Measurements from ENCODE around the gene CSDE1. TPM values are rescaled to one million over a fixed set of nuclear protein-coding genes. Genes with fewer than 3 reads are reported as not detected.

Gene CSDE1
- total and polyA plus RNA-seq, 2 donors (not counting 3 experiments of a cell fraction or from before 2014, with no cell fraction given) = 129 to 492 TPM

GRCh38 chr1:114688526-114688925 is 69.3 kb downstream of the CSDE1 start:
- no peak for DNase-seq (ENCODE audit: low read depth, low spot score)
- ChIA-PET POLR2A (no interaction called here), CTCF (no interaction called here)
- H3K4me3 ChIP-seq (replicated peaks in 1 of 3; ENCODE audit: insufficient read depth in 1 of 3, low read depth in 1 of 3, low read length in 3 of 3) = no peak overlapping the region
- intact Hi-C loops (cut with micrococcal nuclease) (no loop called here), dilution Hi-C loops (cut with MboI; ENCODE audit: extremely low pct_ligation_motif_present, low sequenced_read_pairs) (no loop called here)
- H3K27ac ChIP-seq (ENCODE audit: insufficient read depth, low read depth, low read length) = no peak overlapping the region
- H2AFZ ChIP-seq (ENCODE audit: low read depth, low read length) = no peak overlapping the region
- no peak overlapping the region for H3K4me2 ChIP-seq (ENCODE audit: insufficient read depth, low read length)
- no peaks in the 10 kb centered on the region for H3K9me3 ChIP-seq (replicated peaks; ENCODE audit: control insufficient read depth, insufficient read depth, low read length)
- H3K4me1 ChIP-seq (ENCODE audit: control insufficient read depth, extremely low read depth, insufficient read depth, low read length) = no peaks in the 10 kb centered on the region
- FAIRE-seq = no peak
- H3K27me3 ChIP-seq (ENCODE audit: control insufficient read depth in 2 of 2, insufficient read depth in 2 of 2, low read length in 2 of 2) = peaks cover 4 to 14% of the 10 kb centered on the region in 2 experiments
- H3K79me2 ChIP-seq (ENCODE audit: control insufficient read depth, insufficient read depth, low read length) = no peaks in the 10 kb centered on the region
- H3K9ac ChIP-seq (replicated peaks; ENCODE audit: extremely low read depth, insufficient read depth, low read length) = no peak overlapping the region
- H3K36me3 ChIP-seq (ENCODE audit: control insufficient read depth in 2 of 2, extremely low read depth in 1 of 2, insufficient read depth in 2 of 2, low read length in 2 of 2) = no peaks in the 10 kb centered on the region
- no peak for TF ChIP-seq GATA2 (IDR thresholded peaks at IDR 0.05; ENCODE audit: insufficient read depth, insufficient read length, low read depth, low read length)
- no peak for TF ChIP-seq JUN (IDR thresholded peaks at IDR 0.05; ENCODE audit: borderline replicate concordance, insufficient read depth, insufficient read length, low read depth)
- no peak for TF ChIP-seq POLR2A (IDR thresholded peaks at IDR 0.05; ENCODE audit: low read depth, low read length)
- TF ChIP-seq POLR2AphosphoS5 (IDR thresholded peaks at IDR 0.05; ENCODE audit: insufficient read depth, low read depth, low read length) = no peak
- no peak for TF ChIP-seq FOS (IDR thresholded peaks at IDR 0.05; ENCODE audit: borderline replicate concordance, insufficient read depth, low read length)
- no peak for TF ChIP-seq CTCF (IDR thresholded peaks at IDR 0.05; ENCODE audit: extremely low read depth in 1 of 2, insufficient read depth in 1 of 2, low read depth in 1 of 2, low read length in 2 of 2)
- no peak for TF ChIP-seq MAX (IDR thresholded peaks at IDR 0.05; ENCODE audit: insufficient read depth, insufficient read length)
- no peak for TF ChIP-seq MYC (IDR thresholded peaks at IDR 0.05; ENCODE audit: low read depth, low read length)
- TF ChIP-seq EZH2 (IDR thresholded peaks at IDR 0.05; ENCODE audit: borderline replicate concordance, low read depth, low read length, severe bottlenecking) = no peak
- no peaks in the 10 kb centered on the region for H4K20me1 ChIP-seq (replicated peaks; ENCODE audit: control insufficient read depth, extremely low read depth, insufficient read depth, low read length)
- no peaks in the 10 kb centered on the region for H3K9me1 ChIP-seq (replicated peaks; ENCODE audit: control insufficient read depth, extremely low read depth, insufficient read depth, low read length)
- BruUV-seq (replicated peaks) = no TSS peak

Data from endothelial cell of umbilical vein (primary cell).